NOMO-1 treated with DMSO at 0.1 percent for 48 hours (cell line): ENCODE measurements around the gene KLHL42.
A peak's percentile ranks its signal among the peaks of the same experiment; 100 is the strongest.

Experiments
- DNase-seq: peaks from one replicate; lab custom pipeline; 2025; ENCODE audit not compliant: unreplicated experiment; lab: John Stamatoyannopoulos, UW

The KLHL42 gene

DNA sequence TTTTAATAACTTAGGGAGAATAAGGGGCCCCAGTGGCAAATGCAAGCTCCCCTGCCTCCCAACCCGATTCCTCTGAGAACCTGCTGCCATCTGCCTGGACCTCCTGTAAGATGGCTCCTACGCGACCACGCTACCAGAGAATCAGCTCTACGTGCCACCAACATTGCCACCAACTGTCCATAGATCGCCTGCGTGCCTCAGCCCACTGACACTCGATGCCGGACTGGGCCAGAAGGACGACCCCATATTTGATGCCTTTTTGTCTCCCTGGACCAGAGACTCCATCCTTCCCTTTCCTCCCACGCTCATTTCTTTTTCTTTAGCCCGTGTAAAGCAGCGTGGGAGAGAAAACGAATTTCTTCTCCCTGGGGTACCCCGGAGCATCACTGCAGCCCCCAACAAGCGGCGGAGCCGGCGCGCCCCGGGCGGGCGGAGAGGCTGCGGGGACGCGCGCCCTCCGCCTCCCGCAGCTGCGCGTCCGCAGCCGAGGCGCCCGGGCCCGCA lies 565 bp upstream of the KLHL42 start:
- no peak for DNase-seq

- DNase-seq, result no peak
Measured at GRCh38 chr12:27780612-27781408, 777 bp downstream of the KLHL42 start.

GRCh38 chr12:27781680-27782079 lies 1.6 kb downstream of the KLHL42 start:
- no peak for DNase-seq

- no peak for DNase-seq
Measured at GRCh38 chr12:27782481-27782880, 2.4 kb downstream of the KLHL42 start.

- peak; percentile 52 for DNase-seq
Measured at GRCh38 chr12:27785882-27786570, 6.0 kb downstream of the KLHL42 start.

DNA sequence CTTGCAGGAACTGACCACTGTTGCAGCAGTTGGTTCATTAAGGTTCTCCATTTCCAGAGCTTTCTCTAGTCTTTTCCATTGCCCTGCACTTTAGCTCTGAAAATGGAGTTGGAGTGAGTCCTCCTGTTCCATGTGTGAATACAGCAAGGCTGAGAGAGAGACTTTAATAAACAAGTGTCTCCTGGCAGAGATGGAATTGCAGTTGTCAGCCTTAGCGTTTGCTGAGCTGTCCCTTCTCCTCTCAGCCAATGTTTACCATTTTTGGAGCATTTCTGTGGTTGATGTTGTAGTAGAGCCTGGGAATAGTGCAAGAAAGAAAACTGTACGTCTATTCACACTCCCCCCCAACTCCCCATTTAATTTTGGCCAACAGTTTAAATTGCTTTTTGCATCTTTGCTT lies 7.5 kb downstream of the KLHL42 start:
- DNase-seq, result no peak

DNA sequence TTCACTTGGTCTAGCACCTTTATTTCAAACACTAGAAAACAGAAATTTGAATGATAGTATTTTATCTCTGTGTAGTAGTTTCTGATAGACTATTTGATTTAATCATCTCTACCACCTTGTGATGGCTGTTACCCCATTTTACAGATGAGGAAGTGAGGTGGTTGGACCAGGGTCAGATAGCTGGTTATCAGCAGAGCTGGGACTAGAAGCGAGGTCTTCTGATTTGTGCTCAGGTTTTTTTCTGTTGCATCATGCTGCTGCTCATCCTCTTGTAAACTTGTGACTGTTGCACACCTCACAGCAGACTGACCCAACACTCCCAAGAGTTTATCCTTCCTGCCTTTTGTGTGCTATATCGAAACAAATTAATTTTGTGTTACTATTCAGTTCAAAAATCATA lies 10.1 kb downstream of the KLHL42 start:
- DNase-seq, result no peak

DNA sequence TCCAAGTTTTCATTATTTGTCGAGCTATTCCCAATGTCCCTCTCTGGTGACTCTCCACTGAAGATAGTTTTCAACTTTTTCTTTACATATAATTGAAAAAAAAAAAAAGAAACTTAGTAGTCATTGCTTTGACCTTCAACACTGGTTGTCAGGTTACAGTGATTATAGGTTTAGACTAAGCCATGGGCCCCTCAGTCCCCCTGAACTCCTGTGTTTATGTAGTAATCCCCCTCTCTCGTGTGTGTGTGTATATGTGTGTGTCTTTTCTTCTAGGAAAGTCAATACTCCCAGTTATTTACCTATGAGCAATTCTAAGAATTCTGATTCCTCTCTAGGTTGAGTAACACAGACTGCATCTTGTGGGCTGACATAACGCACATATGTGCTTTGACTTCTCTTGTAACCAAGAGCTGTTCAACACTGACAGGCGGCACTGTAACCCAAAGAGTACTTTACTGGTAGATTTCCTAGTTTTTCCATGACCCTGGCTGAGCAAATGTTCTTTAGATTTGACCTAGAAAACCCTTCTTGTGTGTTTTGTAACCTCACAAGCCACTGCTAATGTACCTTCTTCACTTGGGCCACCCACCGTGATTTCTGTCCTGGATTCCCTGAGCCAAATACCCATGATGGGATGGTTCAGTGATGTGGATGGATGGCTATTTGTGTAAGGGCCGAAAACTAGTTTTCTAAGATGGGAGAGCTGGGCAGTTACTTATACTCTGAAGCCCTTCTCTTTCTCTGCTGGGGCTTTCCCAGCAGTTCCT lies 15.0 kb downstream of the KLHL42 start:
- no peak for DNase-seq

DNA sequence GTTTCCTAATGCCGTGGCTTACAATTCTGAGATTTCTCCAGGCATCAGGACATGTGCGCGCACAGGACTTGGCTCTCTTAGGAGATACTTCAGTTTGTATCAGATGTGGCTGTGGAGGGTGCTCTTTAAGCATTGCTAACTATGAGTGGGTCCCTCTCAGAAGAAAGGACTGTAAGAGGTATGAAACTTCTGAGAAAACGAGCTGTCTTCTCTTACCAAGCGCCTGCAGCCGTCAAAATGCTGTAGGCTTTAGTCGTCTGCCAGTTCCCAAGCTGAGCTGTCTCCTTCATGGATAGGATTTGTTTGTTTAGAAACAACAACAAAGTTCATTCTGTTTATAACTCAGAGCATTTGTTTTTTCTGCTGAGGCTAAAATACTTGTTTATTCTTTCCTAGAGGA lies 16.1 kb downstream of the KLHL42 start:
- no peak for DNase-seq

DNA sequence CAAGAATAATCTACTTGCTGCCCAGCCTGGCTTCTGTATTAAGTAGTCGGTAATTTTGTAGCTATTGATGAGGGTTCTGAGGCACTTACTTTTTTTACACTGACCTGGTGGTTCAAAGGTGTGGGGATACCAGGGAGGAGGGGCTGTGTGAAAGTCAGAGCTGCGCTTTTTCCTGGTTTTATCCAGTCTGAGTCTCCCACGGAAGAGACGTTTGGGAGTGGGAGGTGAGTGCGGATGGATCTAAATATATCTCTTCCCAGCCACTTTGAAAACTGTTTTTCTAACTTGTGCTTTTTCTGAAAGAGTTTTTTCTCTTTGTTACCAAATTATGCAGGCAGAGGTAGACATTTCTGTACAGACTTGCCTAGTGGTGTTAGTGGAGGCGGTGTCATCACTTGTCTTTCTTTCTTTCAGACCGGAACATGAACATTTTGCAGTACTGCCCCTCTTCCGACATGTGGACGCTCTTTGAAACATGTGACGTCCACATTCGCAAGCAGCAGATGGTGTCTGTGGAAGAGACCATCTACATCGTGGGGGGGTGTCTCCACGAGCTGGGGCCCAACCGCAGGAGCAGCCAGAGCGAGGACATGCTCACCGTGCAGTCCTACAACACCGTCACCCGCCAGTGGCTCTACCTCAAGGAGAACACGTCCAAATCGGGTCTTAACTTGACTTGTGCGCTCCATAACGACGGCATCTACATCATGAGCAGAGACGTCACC lies 17.4 kb downstream of the KLHL42 start:
- DNase-seq, result no peak

DNA sequence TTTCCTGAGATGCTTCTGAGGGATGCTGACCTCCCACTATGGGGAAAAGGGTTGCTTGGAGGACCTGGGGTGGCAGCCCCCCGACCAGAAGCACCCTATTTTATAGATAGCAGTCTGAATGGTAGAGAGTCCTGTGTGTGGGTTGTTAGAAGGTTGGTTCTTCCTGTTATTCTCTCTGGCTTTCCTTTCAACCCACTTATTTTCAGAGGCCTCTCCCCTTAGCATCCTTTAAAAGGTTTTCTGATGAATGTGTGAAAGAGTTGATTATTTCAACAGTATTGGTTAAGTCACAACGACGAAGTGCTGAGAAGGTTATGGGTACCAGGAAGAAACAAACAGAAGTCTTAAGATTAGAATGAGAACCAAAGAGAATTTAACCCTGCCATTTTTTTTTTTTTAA lies 20.8 kb downstream of the KLHL42 start:
- no peak for DNase-seq

- DNase-seq, result no peak
Measured at GRCh38 chr12:27801630-27802029, 21.6 kb downstream of the KLHL42 start.

DNA sequence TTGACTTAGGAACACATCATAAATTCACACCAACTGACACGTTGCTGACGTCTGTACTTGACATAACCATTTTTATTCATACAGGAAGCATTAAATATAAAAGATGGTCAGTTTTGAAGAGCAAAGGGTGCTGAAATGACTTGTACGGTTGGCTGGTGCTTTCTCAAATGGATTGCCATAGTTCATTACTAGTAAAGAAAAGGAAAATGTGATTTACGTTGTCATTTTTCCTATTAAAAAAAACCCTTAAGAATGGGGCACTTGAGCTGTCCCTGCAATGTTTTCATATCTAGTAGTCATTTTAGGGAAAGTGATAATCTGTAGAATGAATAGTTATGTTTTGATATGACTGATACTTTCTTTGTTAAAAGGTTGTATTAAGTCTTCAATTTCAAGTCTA lies 22.5 kb downstream of the KLHL42 start:
- DNase-seq, result no peak

- DNase-seq, result no peak
Measured at GRCh38 chr12:27802936-27803335, 22.9 kb downstream of the KLHL42 start.

- DNase-seq, result no peak
Measured at GRCh38 chr12:27805238-27805637, 25.2 kb downstream of the KLHL42 start.

- DNase-seq, result no peak
Measured at GRCh38 chr12:27806259-27806658, 26.2 kb downstream of the KLHL42 start.

DNA sequence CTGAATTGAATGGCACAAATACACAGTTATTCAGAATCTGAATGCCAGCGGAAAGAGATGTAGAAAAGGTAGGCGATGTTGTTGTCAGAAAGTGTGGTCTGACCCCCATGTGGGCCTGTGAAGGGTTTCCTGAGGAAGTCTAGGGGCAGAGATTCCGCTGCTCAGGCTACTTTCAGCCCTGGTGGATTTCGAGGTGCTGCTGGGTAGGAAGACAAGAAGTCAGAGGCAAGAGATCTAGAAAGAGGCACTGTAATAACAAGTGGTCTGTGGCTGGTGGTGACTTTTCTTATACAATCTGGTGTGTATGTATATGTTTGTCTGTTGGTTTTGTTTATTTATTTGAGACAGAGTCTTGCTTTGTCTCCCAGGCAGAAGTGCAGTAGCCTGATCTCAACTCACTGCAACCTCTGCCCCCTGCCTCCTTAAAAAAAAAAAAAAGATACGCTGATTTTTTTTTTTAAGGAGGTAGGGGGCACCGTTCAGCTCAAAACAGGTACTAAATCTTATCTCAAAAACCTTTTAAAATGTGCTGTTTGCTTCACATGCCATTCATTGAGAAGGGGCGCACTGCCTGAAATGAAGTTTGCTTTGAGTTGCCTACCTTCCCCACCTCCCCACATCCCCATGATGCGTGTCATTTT lies 27.1 kb downstream of the KLHL42 start:
- no peak for DNase-seq

- no peak for DNase-seq
Measured at GRCh38 chr12:27808841-27809240, 28.8 kb downstream of the KLHL42 start.

DNA sequence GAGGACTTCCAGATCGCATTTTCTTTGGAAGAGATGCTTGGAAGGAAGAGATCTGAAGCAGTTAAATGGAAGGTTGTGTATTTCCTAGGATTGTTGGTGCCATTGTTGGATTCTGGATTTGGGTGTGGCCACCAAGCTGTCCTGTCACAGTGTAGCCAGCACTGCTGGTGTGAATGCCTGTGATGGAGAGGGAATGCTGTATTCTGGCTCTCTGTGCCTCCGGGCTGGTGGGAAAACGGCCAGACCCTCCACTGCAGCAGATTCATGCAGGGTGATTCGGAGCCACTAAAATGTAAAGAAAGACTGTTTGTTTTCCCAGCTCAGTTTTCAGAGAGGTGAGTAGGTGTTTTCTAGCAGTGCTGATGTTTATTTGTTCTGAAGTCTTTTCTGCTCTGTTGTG lies 30.7 kb downstream of the KLHL42 start:
- DNase-seq, result no peak

DNA sequence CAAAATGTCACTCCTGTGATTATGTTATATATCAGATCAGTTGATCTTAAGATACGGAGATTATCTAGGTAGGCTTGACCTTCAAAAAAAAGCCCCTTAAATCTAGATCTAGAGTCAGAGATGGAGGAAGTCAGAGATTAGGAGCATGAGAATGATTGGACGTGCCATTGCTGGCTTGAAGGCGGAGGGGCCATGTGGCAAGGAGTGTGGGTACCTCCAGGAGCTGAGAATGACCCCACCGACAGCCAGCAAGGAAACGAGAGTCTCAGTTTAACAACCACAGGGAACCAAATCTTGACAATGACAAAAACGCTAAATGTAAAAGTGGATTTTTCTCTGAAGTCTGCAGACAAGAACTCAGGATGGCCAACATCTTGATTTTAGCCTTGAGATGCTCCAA lies 32.5 kb downstream of the KLHL42 start:
- no peak for DNase-seq

- DNase-seq, result no peak
Measured at GRCh38 chr12:27814411-27814810, 34.4 kb downstream of the KLHL42 start.
